ENCODE results near the gene TSPAN4.

Gene TSPAN4, protein sequence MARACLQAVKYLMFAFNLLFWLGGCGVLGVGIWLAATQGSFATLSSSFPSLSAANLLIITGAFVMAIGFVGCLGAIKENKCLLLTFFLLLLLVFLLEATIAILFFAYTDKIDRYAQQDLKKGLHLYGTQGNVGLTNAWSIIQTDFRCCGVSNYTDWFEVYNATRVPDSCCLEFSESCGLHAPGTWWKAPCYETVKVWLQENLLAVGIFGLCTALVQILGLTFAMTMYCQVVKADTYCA

DNA sequence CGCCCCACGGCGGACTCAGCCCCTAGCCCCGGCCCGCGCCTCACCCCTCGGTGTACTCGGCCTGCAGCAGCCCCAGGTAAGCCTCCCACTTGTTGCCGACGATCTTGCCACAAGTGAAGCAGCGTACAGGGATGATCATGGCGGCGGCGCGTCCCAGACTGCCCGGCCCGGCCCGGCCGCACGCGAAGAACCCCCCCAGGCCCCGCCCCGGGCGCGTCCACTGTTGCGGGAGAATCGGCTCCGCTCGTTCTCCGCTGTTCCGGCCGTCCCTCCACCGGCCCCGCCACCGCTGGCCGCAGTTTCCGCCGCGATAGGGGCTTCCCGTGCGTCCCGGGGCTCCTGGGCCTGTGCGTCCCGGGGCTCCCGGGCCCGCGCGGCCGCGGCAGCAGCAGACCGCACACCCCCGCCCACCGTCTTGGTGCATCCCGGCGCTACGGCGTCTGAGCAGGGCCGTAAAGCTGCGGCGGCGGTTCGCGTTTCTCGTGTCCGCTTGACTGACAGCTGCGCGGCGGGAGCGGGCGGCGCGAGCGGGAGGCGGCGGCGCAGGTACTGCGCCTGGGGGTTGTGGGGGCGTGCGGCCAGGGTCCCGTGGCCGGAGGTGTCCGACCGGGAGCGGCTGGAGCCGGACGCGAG, at the start of gene TSPAN4, which contains the start of gene POLR2L:
TSPAN4 (plus strand) TSS at position 483 of the 633 bp plus-strand sequence. CDS start 7,453 bp downstream, outside the sequence.
POLR2L (minus strand) TSS at position 160 of the 633 bp plus-strand sequence; CDS start at position 139, 21 bp downstream.
- Mint-ChIP-seq H3K27me3 (peaks cover 10 to 14% of the 10 kb centered on the region in 2 donors), H3K4me3 (peak within 1 kb of the TSS; percentile 88 to 90), H3K4me1 (peaks cover 27 to 55% of the 10 kb centered on the region in 2 donors), H3K36me3 (peaks cover 26 to 28% of the 10 kb centered on the region in 2 donors), H3K27ac (peak within 1 kb of the TSS; percentile 94), H3K9me3 (no peaks in the 10 kb centered on the region)
- peak; percentile 78 for DNase-seq
- peak; percentile 80 to 85 for ATAC-seq (replicated peaks)

DNA sequence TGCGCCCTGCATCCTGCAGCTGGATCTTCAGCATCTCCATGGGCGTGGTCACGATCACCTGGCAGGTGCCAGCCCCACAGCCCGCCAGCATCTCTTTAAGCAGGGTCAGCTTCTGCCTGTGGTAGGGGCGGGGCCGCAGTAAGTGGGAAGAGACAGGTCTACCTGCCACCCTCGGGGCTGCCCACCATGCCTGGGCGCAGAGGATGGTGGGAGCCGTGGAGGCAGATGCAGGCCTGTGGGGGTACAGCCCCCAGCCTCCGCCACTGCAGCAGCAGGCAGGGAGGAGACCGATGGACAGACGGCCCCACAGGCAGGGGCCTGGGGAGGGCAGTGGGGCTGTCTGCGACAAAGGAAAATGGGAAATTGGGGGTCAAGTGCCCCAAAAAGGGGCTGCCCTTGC, 49.8 kb upstream of the TSPAN4 start:
- Mint-ChIP-seq H3K27ac (peak overlapping the region; percentile 56), H3K36me3 (peaks cover 24 to 32% of the 10 kb centered on the region in 2 donors), H3K4me1 (peaks cover 8 to 36% of the 10 kb centered on the region in 2 donors), H3K9me3 (no peaks in the 10 kb centered on the region), H3K4me3 (no peak overlapping the region), H3K27me3 (peaks cover 3 to 12% of the 10 kb centered on the region in 2 donors)
- no peak for DNase-seq
- no peak for ATAC-seq (replicated peaks)

DNA sequence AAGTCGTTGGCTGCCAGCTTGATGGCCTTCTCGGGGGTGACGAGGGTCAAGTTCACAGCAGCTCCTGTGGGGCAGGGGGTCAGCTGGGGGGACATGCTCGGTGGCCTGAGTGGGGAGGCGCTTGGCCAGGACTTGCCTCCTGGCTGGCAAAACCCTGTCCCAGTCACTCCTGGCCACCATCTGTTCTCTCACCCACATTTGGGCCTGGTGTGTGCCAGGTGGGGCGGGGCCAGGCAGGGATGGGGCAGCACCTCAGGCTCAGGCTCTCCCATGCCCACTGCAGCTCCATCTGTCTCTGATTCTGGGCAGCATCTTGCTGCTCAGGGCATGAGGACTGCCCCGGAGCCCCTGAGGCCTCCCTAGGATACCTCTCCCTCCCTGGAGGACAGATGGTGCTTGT, 49.1 kb upstream of the TSPAN4 start:
- Mint-ChIP-seq H3K36me3 (peaks cover 24 to 32% of the 10 kb centered on the region in 2 donors), H3K4me1 (peaks cover 8 to 31% of the 10 kb centered on the region in 2 donors), H3K27ac (no peak overlapping the region), H3K9me3 (no peaks in the 10 kb centered on the region), H3K27me3 (peaks cover 3 to 10% of the 10 kb centered on the region in 2 donors), H3K4me3 (peak overlapping the region in 1 of 2 donors; percentile 41)
- ATAC-seq (replicated peaks) (no peak), DNase-seq (no peak)

DNA sequence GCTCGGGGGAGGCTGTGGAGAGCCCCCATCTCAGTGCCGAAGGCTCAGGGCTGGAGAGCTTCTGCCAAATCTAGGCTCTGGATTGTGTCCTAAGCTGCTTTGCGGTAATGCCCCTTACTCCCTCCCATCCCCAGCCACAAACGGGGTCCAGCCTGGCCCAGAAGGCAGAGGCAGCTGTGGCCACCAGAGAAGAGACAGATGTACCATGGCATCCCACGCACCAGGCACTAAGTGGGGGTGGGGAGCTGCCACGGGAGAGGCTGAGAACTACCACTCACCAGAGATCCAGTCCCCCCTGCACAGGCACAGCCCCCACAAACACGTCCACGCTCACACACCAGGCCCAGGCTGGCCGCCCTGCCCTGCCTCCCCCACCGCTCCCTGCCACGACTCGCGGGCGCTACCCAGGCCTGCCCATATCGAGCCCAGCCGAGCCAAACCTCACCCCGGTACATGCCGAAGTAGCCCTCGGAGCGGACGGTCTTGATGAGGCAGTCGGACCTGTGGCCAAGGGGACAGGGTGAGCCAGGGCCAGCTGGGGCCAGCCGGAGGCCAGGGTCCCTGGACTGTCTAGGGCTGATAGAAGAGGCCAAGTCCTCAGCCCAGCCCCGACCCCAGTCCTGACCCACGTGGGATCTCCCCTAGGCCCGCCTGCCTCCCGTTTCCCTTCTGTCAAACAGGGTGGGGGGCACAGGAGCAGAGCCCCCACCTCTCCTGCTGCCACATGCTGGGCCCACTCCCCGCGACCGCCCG, 48.5 kb upstream of the TSPAN4 start:
- Mint-ChIP-seq H3K9me3 (no peaks in the 10 kb centered on the region), H3K27ac (no peak overlapping the region), H3K36me3 (peaks cover 24 to 32% of the 10 kb centered on the region in 2 donors), H3K4me1 (peaks cover 6 to 30% of the 10 kb centered on the region in 2 donors), H3K27me3 (peaks cover 0 to 4% of the 10 kb centered on the region in 2 donors), H3K4me3 (peak overlapping the region; percentile 25 to 37)
- no peak for ATAC-seq (replicated peaks)
- DNase-seq: no peak

DNA sequence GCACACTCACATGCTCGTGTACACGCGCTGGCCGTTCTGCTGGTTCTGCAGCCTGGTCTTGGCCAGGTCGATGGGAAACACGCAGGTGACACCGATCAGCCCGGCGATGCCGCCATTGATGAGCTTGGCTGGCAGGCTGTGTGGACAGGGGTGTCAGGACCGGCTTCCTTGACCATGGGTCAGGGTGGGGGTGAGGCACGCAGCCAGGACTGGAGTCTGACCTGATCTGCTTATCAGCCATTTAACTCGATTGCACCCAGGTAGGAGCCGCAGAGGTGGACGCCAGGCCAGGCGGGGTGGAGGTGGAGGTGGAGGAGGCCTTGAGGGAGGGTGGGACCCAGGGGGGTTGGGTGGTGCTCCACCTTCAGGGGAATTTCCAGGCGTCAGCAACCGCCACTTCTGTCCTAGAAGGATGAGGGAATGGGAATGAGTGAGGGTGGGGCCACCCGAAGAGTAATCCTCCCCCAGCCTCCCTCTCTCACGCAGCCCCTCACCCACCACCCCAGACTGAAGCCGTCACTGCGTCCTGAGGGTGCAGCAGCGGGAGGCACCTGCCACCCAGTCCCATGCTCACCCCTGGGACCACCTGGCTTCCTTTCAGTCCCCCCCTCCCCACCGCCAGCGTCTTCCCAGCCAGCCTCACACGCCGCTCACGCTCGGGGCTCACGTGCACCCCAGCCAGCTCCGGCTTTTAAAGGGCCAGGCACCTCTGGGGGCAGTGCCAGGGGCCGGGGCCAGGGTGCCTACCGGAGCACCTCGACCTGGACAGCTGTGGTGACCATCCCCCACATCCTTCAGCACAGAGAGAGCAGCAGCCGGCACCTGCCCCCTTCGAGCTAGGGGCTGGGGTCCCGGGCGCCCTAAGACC, 47.7 kb upstream of the TSPAN4 start:
- Mint-ChIP-seq H3K4me1 (peaks cover 6 to 26% of the 10 kb centered on the region in 2 donors), H3K9me3 (no peaks in the 10 kb centered on the region), H3K4me3 (peak overlapping the region; percentile 88 to 89), H3K27ac (peak overlapping the region; percentile 20), H3K27me3 (no peaks in the 10 kb centered on the region), H3K36me3 (peaks cover 24 to 34% of the 10 kb centered on the region in 2 donors)
- no peak for DNase-seq
- no peak for ATAC-seq (replicated peaks)

DNA sequence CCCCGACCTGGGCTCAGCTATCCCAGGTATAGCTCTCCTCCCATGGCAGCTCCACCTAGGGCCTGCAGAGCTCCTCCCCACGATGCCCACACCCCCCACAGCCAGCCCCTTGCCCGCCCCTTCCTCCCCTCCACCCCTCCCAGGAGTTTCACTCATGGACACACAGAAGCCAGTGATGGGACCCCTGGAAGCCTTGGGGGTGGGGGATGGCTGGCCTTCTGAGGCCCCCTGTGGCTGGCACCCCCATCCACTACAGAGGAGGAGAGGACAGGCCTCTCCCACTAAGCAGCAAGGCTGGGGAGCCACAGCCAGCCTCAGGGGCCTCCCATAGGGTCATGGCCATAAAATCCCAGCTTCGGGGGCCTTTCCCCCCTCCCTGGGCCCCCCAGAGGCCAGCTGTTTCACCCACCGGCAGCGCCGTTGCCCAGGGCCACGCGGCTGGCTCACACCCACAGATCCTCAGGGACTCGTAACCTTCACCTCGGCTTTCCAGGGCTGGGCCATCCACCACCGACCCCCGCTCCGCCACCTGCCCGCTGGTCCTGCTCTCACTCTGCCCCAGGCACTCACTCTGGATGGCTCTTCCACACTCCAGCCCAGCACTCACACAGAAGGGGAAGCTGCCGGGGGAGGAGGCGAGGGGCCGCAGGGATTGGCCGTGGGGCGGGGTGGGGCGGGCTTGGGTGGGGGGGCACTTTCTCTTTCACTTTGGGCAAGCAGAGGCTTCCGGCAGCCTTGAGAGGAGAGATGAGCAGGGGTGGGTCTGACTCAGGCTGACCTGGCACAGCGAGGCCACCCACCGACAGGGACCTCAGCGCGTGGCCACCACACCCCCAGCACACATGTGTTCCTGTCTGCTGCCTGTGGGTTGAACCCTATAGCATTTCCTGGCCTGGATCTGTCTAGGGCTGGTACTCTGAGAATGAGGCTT, 46.8 kb upstream of the TSPAN4 start:
- peak; percentile 61 for DNase-seq

DNA sequence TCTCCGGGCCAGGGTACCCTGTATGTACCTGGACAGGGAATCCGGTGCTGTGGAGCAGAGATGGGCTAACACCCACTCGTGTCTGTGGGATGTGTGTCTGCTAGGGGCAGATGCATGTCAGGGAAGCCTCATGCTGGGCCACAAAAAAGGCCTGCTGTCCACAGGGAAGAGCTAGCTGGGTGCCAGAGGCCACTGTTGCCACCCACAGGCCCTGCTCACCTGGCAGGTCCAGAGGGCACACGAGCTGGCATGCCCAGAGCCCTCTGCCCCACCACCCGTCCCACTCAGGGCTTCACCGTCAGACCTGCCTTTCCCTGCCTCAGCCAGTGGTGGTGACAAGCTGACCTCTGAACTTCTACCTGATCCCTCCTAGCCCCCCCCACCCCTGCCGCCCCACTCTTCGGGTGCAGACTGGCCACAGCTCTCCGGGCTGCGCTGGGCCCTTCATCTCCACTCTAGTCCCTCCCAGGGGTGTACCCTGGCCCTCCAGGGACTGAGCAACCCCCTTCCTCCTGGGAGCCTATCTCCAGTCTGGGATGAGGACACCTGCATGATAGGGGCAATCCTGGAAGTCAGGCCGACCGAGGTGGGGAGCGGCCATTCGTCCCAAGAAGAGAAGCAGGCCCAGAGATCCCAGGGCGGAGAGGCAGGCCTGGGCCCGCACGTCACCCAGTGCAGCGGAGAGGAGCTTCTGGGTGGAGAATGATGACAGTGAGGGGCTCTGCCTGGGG, 45.9 kb upstream of the TSPAN4 start:
- DNase-seq (no peak), ATAC-seq (replicated peaks) (no peak)
- H3K4me3 Mint-ChIP-seq: peak overlapping the region; percentile 88 to 89
- H3K4me1 Mint-ChIP-seq: peaks cover 8 to 26% of the 10 kb centered on the region in 2 donors
- H3K36me3 Mint-ChIP-seq: peaks cover 15 to 35% of the 10 kb centered on the region in 2 donors
- H3K9me3 Mint-ChIP-seq: no peaks in the 10 kb centered on the region
- peak overlapping the region; percentile 93 for H3K27ac Mint-ChIP-seq
- no peaks in the 10 kb centered on the region for H3K27me3 Mint-ChIP-seq

More for the DNA sequence above, 46.8 kb upstream of the TSPAN4 start:
- H3K4me1 Mint-ChIP-seq: peaks cover 6 to 21% of the 10 kb centered on the region in 2 donors
- H3K27me3 Mint-ChIP-seq: no peaks in the 10 kb centered on the region
- ATAC-seq (replicated peaks): peak; percentile 53 to 56
- peak overlapping the region; percentile 84 for H3K27ac Mint-ChIP-seq
- H3K9me3 Mint-ChIP-seq: no peaks in the 10 kb centered on the region
- peak overlapping the region; percentile 88 to 89 for H3K4me3 Mint-ChIP-seq
- peaks cover 19 to 34% of the 10 kb centered on the region in 2 donors for H3K36me3 Mint-ChIP-seq

DNA sequence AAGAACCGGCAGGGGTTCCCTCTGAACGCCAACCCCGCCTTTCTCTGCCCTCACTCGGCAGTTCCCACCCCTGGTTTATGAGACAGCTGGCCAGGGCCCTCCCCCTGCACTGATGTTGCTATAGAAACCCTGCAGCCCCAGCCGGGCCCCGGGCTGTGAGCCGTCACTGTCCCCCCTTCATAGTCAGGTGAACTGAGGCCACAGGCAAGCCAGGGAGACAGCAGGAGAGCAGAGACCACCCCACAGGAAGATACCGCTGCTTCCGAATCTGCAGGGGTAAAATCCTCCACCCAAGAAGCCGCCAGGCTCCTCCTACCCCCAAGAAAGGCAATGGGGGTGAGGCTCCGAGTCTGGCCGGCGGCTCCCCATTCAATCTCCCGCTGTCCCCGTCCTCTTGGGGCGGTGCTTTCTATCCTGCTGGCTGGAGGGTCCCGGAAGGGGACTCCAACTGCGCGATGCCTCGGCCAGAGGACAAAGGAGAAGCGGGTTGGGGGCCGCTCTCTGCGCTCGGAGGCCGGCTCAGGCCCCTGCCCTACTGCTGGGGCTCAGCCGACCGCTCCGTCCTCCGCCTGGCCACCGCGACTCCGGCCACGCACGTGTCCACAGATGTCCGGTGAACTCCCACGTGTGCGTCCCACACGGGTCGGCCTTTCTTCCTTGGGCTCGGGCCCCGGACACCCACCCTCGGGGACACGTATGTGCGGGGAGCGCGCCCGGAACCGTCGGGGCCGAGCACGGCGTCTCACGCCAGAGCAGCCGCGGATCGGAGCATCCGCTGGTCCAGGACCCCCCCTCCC, 45.2 kb upstream of the TSPAN4 start:
- peaks cover 11 to 34% of the 10 kb centered on the region in 2 donors for H3K36me3 Mint-ChIP-seq
- H3K4me3 Mint-ChIP-seq: peak overlapping the region; percentile 88 to 89
- H3K27me3 Mint-ChIP-seq: no peaks in the 10 kb centered on the region
- peak; percentile 65 to 73 for ATAC-seq (replicated peaks)
- H3K9me3 Mint-ChIP-seq: no peaks in the 10 kb centered on the region
- H3K27ac Mint-ChIP-seq: peak overlapping the region; percentile 93
- peak; percentile 75 for DNase-seq
- H3K4me1 Mint-ChIP-seq: peaks cover 8 to 26% of the 10 kb centered on the region in 2 donors

DNA sequence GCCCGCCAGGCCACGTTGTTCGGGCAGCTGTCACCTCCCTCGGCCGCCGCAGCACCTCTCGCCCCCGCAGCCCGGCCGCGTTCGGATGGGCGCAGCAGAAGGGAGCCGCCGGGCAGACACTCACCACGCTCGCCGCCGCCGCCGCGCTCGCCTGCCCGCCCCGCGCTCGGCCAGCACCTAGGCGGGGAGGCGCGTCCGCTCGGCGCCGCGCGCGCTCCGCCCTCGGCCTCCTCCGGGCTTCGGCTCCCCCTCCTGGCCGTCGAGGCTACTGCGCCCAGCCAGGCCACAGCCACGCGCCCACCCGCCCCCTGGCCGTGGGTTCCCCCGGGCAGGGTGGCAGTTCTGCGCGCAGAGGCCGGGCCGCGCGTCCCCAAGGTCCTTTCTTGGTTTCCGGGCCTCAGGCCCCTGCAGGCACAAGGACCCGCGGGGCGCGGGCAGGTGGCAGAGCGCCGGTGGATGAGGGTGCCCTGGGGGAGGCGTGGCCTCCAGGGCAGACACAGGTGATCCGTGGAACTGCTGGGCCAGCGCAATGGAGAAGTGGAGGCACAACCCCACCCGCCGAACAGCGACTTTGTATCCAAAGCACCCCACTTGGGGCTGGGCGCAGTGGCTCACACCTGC, 44.4 kb upstream of the TSPAN4 start, which contains the start of gene SLC25A22:
SLC25A22 (minus strand) TSS at position 189 of the 621 bp plus-strand sequence. CDS start 3,275 bp downstream, outside the sequence.
- peak; percentile 84 for DNase-seq
- no peaks in the 10 kb centered on the region for H3K27me3 Mint-ChIP-seq
- no peaks in the 10 kb centered on the region for H3K9me3 Mint-ChIP-seq
- peak; percentile 66 to 72 for ATAC-seq (replicated peaks)
- peaks cover 8 to 28% of the 10 kb centered on the region in 2 donors for H3K36me3 Mint-ChIP-seq
- peaks cover 8 to 26% of the 10 kb centered on the region in 2 donors for H3K4me1 Mint-ChIP-seq
- H3K27ac Mint-ChIP-seq: peak within 1 kb of the TSS; percentile 93
- H3K4me3 Mint-ChIP-seq: peak within 1 kb of the TSS; percentile 88 to 89

DNA sequence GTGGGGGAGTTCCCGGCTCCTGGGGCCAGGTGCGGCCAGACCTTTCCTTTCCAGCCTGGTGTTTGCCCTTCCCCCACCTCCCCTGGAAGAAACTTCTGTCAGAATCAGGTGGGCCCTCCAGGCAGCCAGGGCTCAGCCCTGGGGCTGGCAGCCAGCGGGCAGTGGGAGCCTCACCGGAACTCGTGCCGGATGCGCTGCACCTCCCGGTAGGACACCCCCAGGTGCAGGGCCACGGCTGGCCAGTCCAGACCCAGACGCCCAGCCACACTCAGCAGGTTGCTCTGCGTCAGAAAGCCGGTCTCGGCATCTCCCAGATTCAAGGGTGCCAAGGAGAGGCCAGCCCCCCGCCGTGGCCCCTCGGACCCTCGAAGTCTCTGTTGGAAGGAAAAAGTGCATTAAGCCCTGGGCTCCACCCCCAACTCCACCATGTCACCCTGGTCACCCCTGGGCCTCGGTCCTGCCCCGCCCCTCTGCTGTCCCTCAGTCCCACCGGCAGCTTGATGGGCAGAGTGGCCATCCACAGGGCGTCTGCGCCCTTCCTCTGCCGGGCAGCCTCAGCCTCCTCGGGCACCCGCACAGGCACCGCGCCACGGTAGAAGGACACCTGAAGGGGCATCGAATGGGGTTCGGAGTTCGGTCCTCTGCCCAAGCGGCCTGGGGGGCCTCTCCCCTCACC, 42.9 kb upstream of the TSPAN4 start:
- Mint-ChIP-seq H3K27ac (no peak overlapping the region), H3K9me3 (no peaks in the 10 kb centered on the region), H3K36me3 (peaks cover 4 to 19% of the 10 kb centered on the region in 2 donors), H3K4me3 (no peak overlapping the region), H3K4me1 (peaks cover 13 to 38% of the 10 kb centered on the region in 2 donors), H3K27me3 (no peaks in the 10 kb centered on the region)
- ATAC-seq (replicated peaks): no peak
- DNase-seq: no peak

DNA sequence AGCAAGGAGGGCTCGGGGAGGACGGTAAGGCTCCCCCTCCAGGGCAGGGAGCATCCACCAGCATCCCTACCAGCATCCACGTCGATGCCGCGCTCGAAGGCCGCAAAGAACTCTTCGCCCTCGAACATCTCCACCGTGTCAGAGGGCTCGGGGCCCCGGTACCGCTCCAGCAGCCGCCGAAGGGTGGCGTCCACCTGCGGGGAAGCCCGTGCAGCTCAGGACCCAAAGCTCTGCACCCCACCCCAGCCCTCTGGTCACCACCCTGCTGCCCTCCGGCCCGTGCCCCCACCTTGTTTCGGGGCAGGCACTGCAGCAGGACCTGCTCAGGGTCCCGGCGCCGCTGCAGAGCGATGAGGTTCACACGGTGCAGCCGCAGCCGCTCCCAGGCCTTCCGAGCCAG, 42.2 kb upstream of the TSPAN4 start:
- Mint-ChIP-seq H3K27me3 (no peaks in the 10 kb centered on the region), H3K36me3 (peaks cover 4 to 19% of the 10 kb centered on the region in 2 donors), H3K4me1 (peaks cover 13 to 35% of the 10 kb centered on the region in 2 donors), H3K27ac (no peak overlapping the region), H3K4me3 (no peak overlapping the region), H3K9me3 (no peaks in the 10 kb centered on the region)
- ATAC-seq (replicated peaks) (no peak), DNase-seq (no peak)
